Body of pancreas (tissue), 4 donors: Measurements from ENCODE around the gene NUP210.

Experiments used
- POLR2A ChIP-seq, 3 donors: fragments of 450-650 bp; IDR thresholded peaks; one replicate each; pipeline ENCODE4 v1.6.1; 2016; ENCODE audit warnings: antibody characterized with exemption in 3 of 3, mild to moderate bottlenecking in 2 of 3
- TF ChIP-seq, protein P1 (sequence below), 7 experiments: fragments of 450-650 bp in 4 of 7; fragments of 200-600 bp in 3 of 7; sonication (generic) in 3 of 7; IDR thresholded peaks; one replicate each; pipeline ENCODE4 v1.5.1; 2016 to 2019; ENCODE audit warnings: antibody characterized with exemption in 7 of 7

- TF ChIP-seq POLR2A (IDR thresholded peaks at IDR 0.05), result no peak
- TF ChIP-seq, protein P1, sequence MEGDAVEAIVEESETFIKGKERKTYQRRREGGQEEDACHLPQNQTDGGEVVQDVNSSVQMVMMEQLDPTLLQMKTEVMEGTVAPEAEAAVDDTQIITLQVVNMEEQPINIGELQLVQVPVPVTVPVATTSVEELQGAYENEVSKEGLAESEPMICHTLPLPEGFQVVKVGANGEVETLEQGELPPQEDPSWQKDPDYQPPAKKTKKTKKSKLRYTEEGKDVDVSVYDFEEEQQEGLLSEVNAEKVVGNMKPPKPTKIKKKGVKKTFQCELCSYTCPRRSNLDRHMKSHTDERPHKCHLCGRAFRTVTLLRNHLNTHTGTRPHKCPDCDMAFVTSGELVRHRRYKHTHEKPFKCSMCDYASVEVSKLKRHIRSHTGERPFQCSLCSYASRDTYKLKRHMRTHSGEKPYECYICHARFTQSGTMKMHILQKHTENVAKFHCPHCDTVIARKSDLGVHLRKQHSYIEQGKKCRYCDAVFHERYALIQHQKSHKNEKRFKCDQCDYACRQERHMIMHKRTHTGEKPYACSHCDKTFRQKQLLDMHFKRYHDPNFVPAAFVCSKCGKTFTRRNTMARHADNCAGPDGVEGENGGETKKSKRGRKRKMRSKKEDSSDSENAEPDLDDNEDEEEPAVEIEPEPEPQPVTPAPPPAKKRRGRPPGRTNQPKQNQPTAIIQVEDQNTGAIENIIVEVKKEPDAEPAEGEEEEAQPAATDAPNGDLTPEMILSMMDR (IDR thresholded peaks at IDR 0.05), result no peak
These were observed 45.2 kb upstream of the NUP210 start for GRCh38 chr3:13465236-13465873.
